Hematopoietic multipotent progenitor cell treated with erythropoietin and hydrocortisone succinate and interleukin-3 and kit ligand, for 8 days (in vitro differentiated cells): ENCODE measurements around the gene SLC25A21.
"Not testable (repeated sequence)": the region's sequence is repeated elsewhere in the genome, so short reads cannot be mapped to it uniquely, and the experiment has no call there.

Experiments
- DNase-seq: peaks from one replicate; pipeline ENCODE4 v3.0.0-alpha.2; 2015

The SLC25A21 gene

DNA sequence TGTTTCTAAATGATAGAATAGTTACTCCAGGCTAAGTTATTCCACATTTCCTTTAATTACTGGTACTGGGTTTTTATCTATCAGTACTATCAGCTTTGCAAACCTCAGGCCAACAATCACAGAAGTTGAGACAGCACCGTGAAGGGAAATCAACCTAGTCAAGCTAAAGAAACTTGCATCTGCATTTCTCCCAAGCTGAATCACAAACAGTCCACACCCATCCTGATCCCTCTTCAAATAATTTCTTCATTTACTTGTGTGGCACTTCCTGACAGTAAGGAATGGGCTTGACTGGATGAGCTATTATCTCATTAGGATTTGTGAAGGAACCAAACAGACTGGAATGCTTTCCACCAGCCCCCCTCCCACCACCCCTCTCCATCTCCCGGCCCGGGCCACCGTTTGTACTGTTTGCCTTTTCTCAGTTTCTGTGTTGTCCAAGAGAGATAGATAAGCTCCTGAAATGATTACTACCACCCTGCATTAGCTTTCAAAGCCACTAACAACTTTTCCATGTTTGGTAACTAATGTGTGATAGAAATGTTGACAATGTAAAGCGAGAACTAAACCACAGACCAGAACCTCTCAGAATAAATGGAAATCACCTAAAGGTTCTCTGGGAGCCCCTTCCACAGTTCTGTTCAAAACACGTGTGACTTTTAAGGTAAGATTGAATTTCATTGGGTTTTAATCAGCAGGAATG lies 236.3 kb downstream of the SLC25A21 start:
- DNase-seq = no peak

- DNase-seq = no peak
These were observed 238.1 kb downstream of the SLC25A21 start for GRCh38 chr14:36934304-36934703.

- DNase-seq = no peak
These were observed 240.6 kb downstream of the SLC25A21 start for GRCh38 chr14:36931791-36932190.

- DNase-seq = no peak
These were observed 244.0 kb downstream of the SLC25A21 start for GRCh38 chr14:36928432-36928831.

GRCh38 chr14:36925094-36925493 lies 247.3 kb downstream of the SLC25A21 start:
- no peak for DNase-seq

DNA sequence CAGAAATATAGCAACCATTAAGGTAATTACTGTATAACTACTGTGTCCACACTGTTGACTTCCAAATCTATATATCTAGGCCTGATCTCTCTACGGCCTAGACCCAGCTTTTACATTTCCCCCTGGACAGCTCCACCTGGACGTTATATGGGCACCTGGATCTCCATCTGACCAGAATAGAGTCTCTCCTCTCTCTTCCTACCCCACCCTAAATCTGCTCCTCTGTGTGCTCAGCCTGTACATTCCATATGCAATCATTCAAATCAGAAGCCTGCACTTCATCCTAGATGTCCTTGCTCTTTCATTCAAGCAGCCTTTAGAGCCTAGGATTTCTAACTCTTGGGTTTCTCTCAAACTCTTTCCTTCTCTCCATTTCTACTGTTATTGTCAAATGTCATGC lies 255.7 kb downstream of the SLC25A21 start:
- no peak for DNase-seq

DNA sequence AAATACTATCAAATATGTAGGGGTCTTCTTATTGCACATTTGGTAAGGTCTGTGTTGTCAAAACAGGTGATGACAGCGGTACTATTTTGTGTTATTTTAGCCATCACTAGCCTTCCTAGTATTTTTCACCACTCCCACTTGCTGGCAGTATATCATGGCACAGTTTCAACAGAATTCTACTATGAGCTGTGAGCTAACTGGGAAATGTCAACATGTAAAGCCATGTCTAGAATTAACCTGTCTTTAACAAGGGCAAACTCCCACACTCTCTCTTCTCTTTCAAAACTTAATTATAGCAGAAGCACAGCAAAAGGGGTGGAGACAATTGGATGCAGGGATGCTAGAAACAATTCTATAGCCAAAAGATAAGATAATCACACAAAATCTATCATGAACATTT lies 257.3 kb downstream of the SLC25A21 start:
- DNase-seq = no peak

- DNase-seq = no peak
These were observed 261.8 kb downstream of the SLC25A21 start for GRCh38 chr14:36910578-36910977.

DNA sequence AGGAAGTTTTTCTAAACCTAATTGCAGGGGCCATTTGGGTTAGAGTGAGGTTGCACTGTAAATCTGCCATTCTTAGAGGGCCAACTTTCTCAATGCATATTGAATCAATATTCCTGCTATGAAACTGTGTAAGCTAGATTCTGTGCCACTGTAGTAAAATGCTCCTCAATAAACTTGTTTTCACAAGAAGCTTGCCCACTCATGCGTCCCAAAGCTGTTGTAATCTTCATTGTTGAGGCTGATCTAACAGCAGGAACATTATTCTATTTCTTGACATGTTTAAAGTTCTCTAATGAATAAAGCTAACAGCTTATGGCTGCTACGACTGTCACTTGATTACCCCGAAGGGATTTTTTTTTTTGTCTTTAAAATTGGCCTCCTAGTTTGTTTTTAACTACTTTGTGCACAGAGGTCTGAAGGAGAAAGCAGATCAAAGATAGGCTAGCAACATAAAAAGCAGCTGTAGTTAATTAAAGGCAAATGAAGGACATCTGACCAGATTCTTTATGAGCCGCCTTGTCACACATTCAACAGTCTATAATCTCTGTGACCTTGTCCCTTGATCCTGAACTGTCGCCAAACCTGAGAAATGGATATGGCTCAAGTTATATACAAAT lies 267.0 kb downstream of the SLC25A21 start:
- DNase-seq = no peak

- no peak for DNase-seq
These were observed 270.5 kb downstream of the SLC25A21 start for GRCh38 chr14:36901861-36902260.

DNA sequence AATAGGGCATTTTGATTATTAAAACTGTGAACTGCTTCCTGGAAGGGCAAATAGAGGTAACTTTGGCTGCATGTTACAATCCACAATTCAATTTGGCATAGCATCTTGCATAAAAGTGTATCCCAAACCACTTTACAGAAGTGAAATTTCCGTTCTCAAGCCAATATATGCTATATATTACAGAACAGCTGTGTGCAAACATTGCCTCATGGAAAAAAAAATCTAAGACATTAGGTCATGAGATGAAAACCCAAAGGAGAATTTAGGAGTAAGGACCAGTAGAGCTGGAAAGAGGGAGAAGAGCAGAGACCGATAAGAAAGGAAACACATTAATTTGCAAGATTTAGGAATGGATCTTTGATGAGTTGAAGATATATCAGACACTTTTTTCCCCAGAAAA lies 271.6 kb downstream of the SLC25A21 start:
- DNase-seq = no peak

GRCh38 chr14:36896300-36896699 lies 276.1 kb downstream of the SLC25A21 start:
- DNase-seq = not testable (repeated sequence)

DNA sequence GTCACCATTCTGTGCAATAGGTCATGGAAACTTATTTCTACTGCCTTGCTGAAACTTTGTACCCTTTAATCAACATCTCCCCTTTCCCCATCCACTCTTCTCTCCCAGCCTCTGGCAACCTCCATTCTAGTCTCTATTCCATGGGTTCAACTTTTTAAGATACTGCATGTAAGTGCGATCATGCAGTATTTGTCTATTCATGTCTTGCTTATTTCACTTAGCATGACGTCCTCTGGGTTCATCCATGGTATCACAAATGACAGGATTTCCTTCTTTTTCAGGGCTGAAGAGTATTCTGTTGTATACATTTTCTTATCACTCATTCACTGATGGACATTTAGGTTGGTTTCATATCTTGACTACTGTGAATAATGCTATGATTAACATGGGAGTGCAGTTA lies 288.4 kb downstream of the SLC25A21 start:
- DNase-seq = no peak

GRCh38 chr14:36880276-36880675 lies 292.1 kb downstream of the SLC25A21 start:
- peak; percentile 24 for DNase-seq

DNA sequence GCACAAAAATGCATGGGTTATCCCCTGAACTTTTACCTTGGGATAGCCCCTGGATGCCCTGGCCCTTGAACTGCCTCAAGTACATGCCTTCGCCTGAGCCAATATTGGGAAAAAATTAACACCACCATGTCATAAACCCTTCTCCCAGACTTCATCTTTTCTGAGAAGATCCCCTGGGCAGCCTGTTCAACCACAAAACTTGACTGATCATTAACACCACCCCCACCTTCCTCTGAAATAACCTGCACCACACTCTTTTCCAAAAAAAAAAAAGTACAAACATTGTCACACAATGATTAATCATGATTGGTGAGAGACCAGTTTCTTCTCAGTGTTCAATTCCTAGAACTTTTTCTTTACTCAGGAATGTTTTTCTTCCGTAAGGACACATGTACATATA lies 292.8 kb downstream of the SLC25A21 start:
- DNase-seq = no peak

DNA sequence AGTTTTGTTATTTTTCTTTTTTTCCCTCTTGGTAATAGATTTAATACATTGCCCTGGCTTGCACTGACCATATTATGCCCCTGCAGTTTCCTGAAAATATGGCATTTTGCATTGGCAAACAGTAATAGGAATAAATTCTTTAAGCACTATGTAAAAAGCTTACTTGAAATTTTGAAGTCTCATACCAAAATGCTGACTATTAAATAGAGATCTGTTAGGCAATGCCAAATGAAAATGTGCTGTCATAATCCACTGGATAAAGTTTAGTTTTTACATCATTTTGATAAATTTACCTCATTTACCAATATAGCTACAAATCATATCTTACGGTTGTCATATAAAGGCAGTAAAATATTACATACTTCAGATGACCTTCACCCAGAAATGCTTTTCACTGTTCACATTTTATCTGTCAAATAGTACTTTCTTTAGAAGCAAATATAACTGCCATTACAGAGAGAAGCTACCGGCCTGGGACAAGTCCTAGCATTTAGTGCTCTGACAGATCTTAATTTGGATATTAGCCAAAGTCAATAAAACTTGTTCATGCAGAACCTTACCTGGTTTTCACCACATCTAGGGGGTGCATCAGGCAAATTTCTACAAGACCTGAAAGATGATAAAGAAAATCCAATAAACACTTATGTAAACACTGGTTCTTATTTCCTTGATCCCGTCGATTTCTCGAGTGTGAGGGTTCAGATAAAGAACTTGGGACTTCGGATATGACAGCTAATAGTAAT lies 297.8 kb downstream of the SLC25A21 start:
- DNase-seq = no peak

DNA sequence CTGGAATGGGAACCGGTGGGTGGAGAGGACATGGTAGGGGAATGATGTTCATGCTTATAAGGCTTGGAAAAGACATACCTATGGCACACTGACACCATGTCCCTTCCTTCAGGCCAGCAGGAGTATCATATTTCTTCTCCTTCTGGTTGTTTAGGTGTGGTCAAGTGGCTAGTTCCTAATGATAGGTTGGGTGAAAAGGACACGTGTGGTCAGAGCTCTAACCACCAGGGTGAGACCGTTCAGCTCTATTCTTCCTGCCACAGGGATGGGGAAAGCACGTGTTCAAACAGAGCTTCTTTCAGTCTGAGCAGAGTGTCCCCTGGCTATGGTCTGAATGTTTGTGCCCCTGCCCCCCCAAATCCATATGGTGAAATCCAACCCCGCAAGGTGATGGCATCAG lies 301.6 kb downstream of the SLC25A21 start:
- DNase-seq = no peak

GRCh38 chr14:36869125-36869524 lies 303.3 kb downstream of the SLC25A21 start:
- DNase-seq = no peak

DNA sequence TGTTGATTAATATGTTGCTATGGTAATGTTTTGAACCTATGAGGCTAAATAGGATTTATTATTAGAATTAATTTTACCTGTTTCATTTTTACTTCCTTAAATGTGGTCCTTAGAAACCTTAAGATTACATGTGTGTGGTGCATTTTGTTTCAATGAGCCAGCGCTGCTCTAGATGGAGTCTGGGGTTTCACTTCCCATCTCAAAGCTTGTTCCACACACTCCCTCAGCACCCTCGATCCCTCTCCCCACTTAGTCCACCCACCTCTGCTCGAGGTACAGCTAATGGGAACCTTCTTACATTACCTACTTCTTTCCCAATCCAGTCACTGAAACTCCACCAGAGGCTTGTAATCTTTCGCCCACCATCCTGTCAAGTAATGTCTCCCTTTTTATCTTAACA lies 305.5 kb downstream of the SLC25A21 start:
- DNase-seq = no peak

- no peak for DNase-seq
These were observed 309.1 kb downstream of the SLC25A21 start for GRCh38 chr14:36863271-36863670.

DNA sequence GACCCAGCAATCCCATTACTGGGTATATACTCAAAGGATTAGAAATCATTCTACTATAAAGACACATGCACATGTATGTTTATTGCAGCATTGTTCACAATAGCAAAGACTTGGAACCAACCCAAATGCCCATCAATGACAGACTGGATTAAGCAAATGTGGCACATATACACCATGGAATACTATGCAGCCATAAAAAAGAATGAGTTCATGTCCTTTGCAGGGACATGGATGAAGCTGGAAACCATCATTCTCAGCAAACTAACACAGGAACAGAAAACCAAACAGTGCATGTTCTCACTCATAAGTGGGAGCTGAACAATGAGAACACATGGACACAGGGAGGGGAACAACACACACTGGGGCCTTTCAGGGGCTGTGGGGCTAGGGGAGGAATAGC lies 310.2 kb downstream of the SLC25A21 start:
- DNase-seq = not testable (repeated sequence)

GRCh38 chr14:36860831-36861230 lies 311.6 kb downstream of the SLC25A21 start:
- DNase-seq = no peak

GRCh38 chr14:36859119-36859518 lies 313.3 kb downstream of the SLC25A21 start:
- DNase-seq = no peak

- DNase-seq = no peak
These were observed 314.5 kb downstream of the SLC25A21 start for GRCh38 chr14:36857842-36858445.
